Endothelial cell of umbilical vein (primary cell): ENCODE results near the gene SRGAP1. TPM values are rescaled to one million over a fixed set of nuclear protein-coding genes. Genes with fewer than 3 reads are reported as not detected.

Experiments
- BruUV-seq: library from RNA; stranded (reverse); fragments of 400-500 nt; replicated peaks from 2 replicates; lab custom pipeline; 2021; lab: Mats Ljungman, UMichigan
- CTCF ChIA-PET: fragments of 300-600, 350-600 bp; sonication (Branson Sonifier 250); formaldehyde crosslinking; loops from one replicate; lab custom pipeline; 2021; ENCODE audit warnings: antibody characterized with exemption, inconsistent platforms; lab: Charles Lee
- POLR2A ChIA-PET: fragments of 300-600, 350-600 bp; sonication (Branson Sonifier 250); formaldehyde crosslinking; loops from one replicate; lab custom pipeline; 2021; ENCODE audit warnings: antibody characterized with exemption, inconsistent platforms; lab: Charles Lee
- DNase-seq: peaks from one replicate; pipeline ENCODE4 v3.0.0-alpha.2; 2011; ENCODE audit warnings: low read depth, low spot score
- FAIRE-seq: peaks from 2 replicates; lab custom pipeline; 2011; peaks lifted over from hg19 to GRCh38; lab: Jason Lieb, UNC
- H2AFZ ChIP-seq: 2 replicates; pipeline ENCODE4 v1.6.0; 2012; ENCODE audit warnings: low read depth, low read length, control low read depth, inconsistent platforms
- H3K27ac ChIP-seq: 2 replicates; pipeline ENCODE4 v1.5.1; 2011; ENCODE audit warnings: low read depth, mild to moderate bottlenecking, control low read depth, low read length, moderate library complexity; ENCODE audit not compliant: insufficient read depth
- H3K27me3 ChIP-seq, 2 experiments: 2 replicates each; pipeline versions ENCODE4 v1.6.0 to v1.6.1; 2011; ENCODE audit warnings: low read length in 2 of 2, mixed read lengths in 1 of 2; ENCODE audit not compliant: control insufficient read depth in 2 of 2, insufficient read depth in 2 of 2
- H3K36me3 ChIP-seq, 2 experiments: 2 replicates in 1 of 2; 3 replicates in 1 of 2; pipeline ENCODE4 v1.5.1; 2011; ENCODE audit warnings: low read length in 2 of 2, mild to moderate bottlenecking in 1 of 2, moderate library complexity in 1 of 2; ENCODE audit not compliant: control insufficient read depth in 2 of 2, insufficient read depth in 2 of 2; ENCODE audit errors: extremely low read depth in 1 of 2
- H3K4me1 ChIP-seq: 3 replicates; pipeline ENCODE4 v1.5.1; 2011; ENCODE audit warnings: mild to moderate bottlenecking, low read length; ENCODE audit not compliant: control insufficient read depth, insufficient read depth; ENCODE audit errors: extremely low read depth
- H3K4me2 ChIP-seq: 2 replicates; pipeline ENCODE4 v1.6.1; 2011; ENCODE audit warnings: low read length, control low read depth, mixed read lengths; ENCODE audit not compliant: insufficient read depth
- H3K4me3 ChIP-seq, 3 experiments: fragments of 200-600 bp in 1 of 3; sonication (generic), shearing (Covaris generic) in 1 of 3; replicated peaks in 1 of 3; 2 replicates each; pipeline ENCODE4 v1.5.1; 2011 to 2016; ENCODE audit warnings: control low read depth in 3 of 3, low read length in 3 of 3, mild to moderate bottlenecking in 2 of 3, inconsistent platforms in 1 of 3, low read depth in 1 of 3, moderate library complexity in 1 of 3; ENCODE audit not compliant: insufficient read depth in 1 of 3
- H3K79me2 ChIP-seq: 2 replicates; pipeline ENCODE4 v1.6.0; 2012; ENCODE audit warnings: low read length, inconsistent platforms; ENCODE audit not compliant: control insufficient read depth, insufficient read depth
- H3K9ac ChIP-seq: replicated peaks from 2 replicates; pipeline ENCODE3; 2011; ENCODE audit warnings: low read length, control low read depth; ENCODE audit not compliant: insufficient read depth; ENCODE audit errors: extremely low read depth
- H3K9me1 ChIP-seq: replicated peaks from 3 replicates; pipeline ENCODE4 v1.6.0; 2011; ENCODE audit warnings: mild to moderate bottlenecking, low read length; ENCODE audit not compliant: control insufficient read depth, insufficient read depth; ENCODE audit errors: extremely low read depth
- H3K9me3 ChIP-seq: replicated peaks from 2 replicates; pipeline ENCODE4 v1.5.1; 2012; ENCODE audit warnings: low read length, inconsistent platforms; ENCODE audit not compliant: control insufficient read depth, insufficient read depth
- H4K20me1 ChIP-seq: replicated peaks from 2 replicates; pipeline ENCODE3; 2011; ENCODE audit warnings: mild to moderate bottlenecking, low read length; ENCODE audit not compliant: control insufficient read depth, insufficient read depth; ENCODE audit errors: extremely low read depth
- CTCF ChIP-seq, 2 donors: IDR thresholded peaks; 1 replicate in 1 of 2; 2 replicates in 1 of 2; pipeline ENCODE4 v1.5.1; 2011; ENCODE audit warnings: low read length in 2 of 2, mild to moderate bottlenecking in 2 of 2, moderate library complexity in 2 of 2, control low read depth in 1 of 2, inconsistent platforms in 1 of 2, low read depth in 1 of 2; ENCODE audit not compliant: insufficient read depth in 1 of 2; ENCODE audit errors: extremely low read depth in 1 of 2
- EZH2 ChIP-seq: IDR thresholded peaks from 2 replicates; pipeline ENCODE4 v1.6.1; 2012; ENCODE audit warnings: borderline replicate concordance, low read depth, mild to moderate bottlenecking, moderate library complexity, low read length, inconsistent platforms; ENCODE audit not compliant: severe bottlenecking
- FOS ChIP-seq: IDR thresholded peaks from 2 replicates; pipeline ENCODE4 v1.6.1; 2011; ENCODE audit warnings: mild to moderate bottlenecking, low read length, moderate library complexity, borderline replicate concordance; ENCODE audit not compliant: insufficient read depth
- GATA2 ChIP-seq: IDR thresholded peaks from 2 replicates; pipeline ENCODE4 v1.7.0; 2011; ENCODE audit warnings: low read depth, mild to moderate bottlenecking, moderate library complexity, mixed read lengths, low read length; ENCODE audit not compliant: insufficient read length, insufficient read depth
- JUN ChIP-seq: IDR thresholded peaks from 2 replicates; pipeline ENCODE4 v1.6.1; 2011; ENCODE audit warnings: borderline replicate concordance, low read depth; ENCODE audit not compliant: insufficient read length, insufficient read depth
- MYC ChIP-seq: IDR thresholded peaks from one replicate; pipeline ENCODE4 v1.6.1; 2011; ENCODE audit warnings: mild to moderate bottlenecking, low read depth, low read length
- POLR2A ChIP-seq: IDR thresholded peaks from 2 replicates; pipeline ENCODE4 v1.6.1; 2012; ENCODE audit warnings: low read depth, mild to moderate bottlenecking, control low read depth, low read length
- POLR2AphosphoS5 ChIP-seq: IDR thresholded peaks from 2 replicates; pipeline ENCODE4 v1.6.1; 2012; ENCODE audit warnings: low read depth, mild to moderate bottlenecking, control low read depth, low read length, moderate library complexity; ENCODE audit not compliant: insufficient read depth
- dilution Hi-C: fragments of 300-500 bp; cut with MboI; formaldehyde crosslinking; loops from one replicate; pipeline ENCODE4 v1.15.0; 2019; ENCODE audit warnings: low sequenced_read_pairs; ENCODE audit not compliant: extremely low pct_ligation_motif_present
- intact Hi-C: fragments of 100-400 bp; cut with micrococcal nuclease; formaldehyde crosslinking; loops from one replicate; pipeline ENCODE4 v1.10.0; 2022
- polyA plus RNA-seq, 4 experiments: library from polyadenylated mRNA; depleted of rRNA in 3 of 4; stranded (reverse) in 3 of 4; unstranded in 1 of 4; fragments of >200 nt; gene quantifications; 2 replicates each; pipeline versions ENCODE4 v1.2.1 to v1.2.3, GENCODE V29; 2011 to 2012; ENCODE audit warnings: missing spikeins in 1 of 4
- total RNA-seq: library from RNA; stranded (reverse); gene quantifications from 2 replicates; pipeline ENCODE4 v1.2.3, GENCODE V29; 2021
- TF ChIP-seq, protein P1 (sequence below): IDR thresholded peaks from 2 replicates; pipeline ENCODE4 v1.6.1; 2011; ENCODE audit not compliant: insufficient read depth, insufficient read length

The SRGAP1 gene
- total and polyA plus RNA-seq, 2 donors (not counting 3 experiments of a cell fraction or from before 2014, with no cell fraction given), result 4.9 to 16.3 TPM

GRCh38 chr12:63941166-63941800 is 96.8 kb downstream of the SRGAP1 start:
- H3K27ac ChIP-seq, result no peak overlapping the region
- H3K4me1 ChIP-seq, result peaks cover 14% of the 10 kb centered on the region
- H3K4me3 ChIP-seq, result no peak overlapping the region
- no peak for FAIRE-seq
- no TSS peak for BruUV-seq
- no peak overlapping the region for H2AFZ ChIP-seq
- H3K9me3 ChIP-seq, result no peaks in the 10 kb centered on the region
- no peaks in the 10 kb centered on the region for H4K20me1 ChIP-seq
- H3K4me2 ChIP-seq, result no peak overlapping the region
- TF ChIP-seq MYC (no peak), FOS (no peak), JUN (no peak), POLR2AphosphoS5 (no peak), CTCF (IDR thresholded peaks at IDR 0.05; ENCODE audit: extremely low read depth in 1 of 2, insufficient read depth in 1 of 2, low read depth in 1 of 2, low read length in 2 of 2) (no peak), EZH2 (no peak), POLR2A (no peak), GATA2 (no peak)
- TF ChIP-seq, protein P1, sequence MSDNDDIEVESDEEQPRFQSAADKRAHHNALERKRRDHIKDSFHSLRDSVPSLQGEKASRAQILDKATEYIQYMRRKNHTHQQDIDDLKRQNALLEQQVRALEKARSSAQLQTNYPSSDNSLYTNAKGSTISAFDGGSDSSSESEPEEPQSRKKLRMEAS, result no peak
- dilution Hi-C loops (no loop called here), intact Hi-C loops (no loop called here)
- ChIA-PET POLR2A (no interaction called here), CTCF (interaction anchor here (0.9 to 1.4 kb wide), 3 partner anchors 30 to 240 kb away, joined by 4 read pairs; no protein-coding TSS in a partner anchor)
- no peak overlapping the region for H3K9ac ChIP-seq
- no peaks in the 10 kb centered on the region for H3K79me2 ChIP-seq
- H3K36me3 ChIP-seq, result no peaks in the 10 kb centered on the region
- DNase-seq, result no peak
- peaks cover 2% of the 10 kb centered on the region for H3K9me1 ChIP-seq
- H3K27me3 ChIP-seq, result no peaks in the 10 kb centered on the region
